COLO829 (cell line): ENCODE data around the gene ATP8A1.
A peak's percentile ranks its signal among the peaks of the same experiment; 100 is the strongest.
"Not testable (repeated sequence)": the region's sequence is repeated elsewhere in the genome, so short reads cannot be mapped to it uniquely, and the experiment has no call there.

Experiments
- DNase-seq: peaks from one replicate; pipeline ENCODE4 v3.0.0; 2012; ENCODE audit warnings: low spot score

Gene ATP8A1

GRCh38 chr4:42410446-42410845 is 246.5 kb downstream of the ATP8A1 start:
- no peak for DNase-seq

- DNase-seq, result no peak
These were observed 252.9 kb downstream of the ATP8A1 start for GRCh38 chr4:42404001-42404400.

GRCh38 chr4:42401171-42401570 is 255.7 kb downstream of the ATP8A1 start:
- no peak for DNase-seq

GRCh38 chr4:42399393-42399792 is 257.5 kb downstream of the ATP8A1 start:
- no peak for DNase-seq

GRCh38 chr4:42398871-42399331 is 258.0 kb downstream of the ATP8A1 start:
- DNase-seq, result no peak

- DNase-seq, result no peak
These were observed 258.6 kb downstream of the ATP8A1 start for GRCh38 chr4:42398171-42398870.

- DNase-seq, result no peak
These were observed 259.2 kb downstream of the ATP8A1 start for GRCh38 chr4:42397635-42398170.

GRCh38 chr4:42396752-42397634 is 259.9 kb downstream of the ATP8A1 start, which contains the start of gene SHISA3:
TSS of gene SHISA3 (plus strand) at chr4:42397488. CDS start at chr4:42398057, 569 bp downstream.
- DNase-seq, result no peak

GRCh38 chr4:42396361-42396751 is 260.5 kb downstream of the ATP8A1 start:
- DNase-seq, result no peak

- DNase-seq, result no peak
These were observed 261.3 kb downstream of the ATP8A1 start for GRCh38 chr4:42395595-42395994.

- no peak for DNase-seq
These were observed 264.5 kb downstream of the ATP8A1 start for GRCh38 chr4:42392436-42392835.

- no peak for DNase-seq
These were observed 264.9 kb downstream of the ATP8A1 start for GRCh38 chr4:42391981-42392380.

- DNase-seq, result no peak
These were observed 265.6 kb downstream of the ATP8A1 start for GRCh38 chr4:42391355-42391664.

GRCh38 chr4:42390622-42391354 is 266.1 kb downstream of the ATP8A1 start:
- DNase-seq, result no peak

- DNase-seq, result no peak
These were observed 271.4 kb downstream of the ATP8A1 start for GRCh38 chr4:42385516-42385915.

- DNase-seq, result no peak
These were observed 275.2 kb downstream of the ATP8A1 start for GRCh38 chr4:42381666-42382065.

GRCh38 chr4:42377497-42377896 is 279.4 kb downstream of the ATP8A1 start:
- DNase-seq, result no peak

GRCh38 chr4:42372303-42372702 is 284.6 kb downstream of the ATP8A1 start:
- DNase-seq, result not testable (repeated sequence)

- peak; percentile 25 for DNase-seq
These were observed 285.3 kb downstream of the ATP8A1 start for GRCh38 chr4:42371305-42372252.

GRCh38 chr4:42369489-42369888 is 287.4 kb downstream of the ATP8A1 start:
- DNase-seq, result no peak

GRCh38 chr4:42366959-42367358 is 289.9 kb downstream of the ATP8A1 start:
- no peak for DNase-seq
